B cell (primary cell): ENCODE measurements around the gene SNAPC1. TPM values are rescaled to one million over a fixed set of nuclear protein-coding genes. Genes with fewer than 3 reads are reported as not detected.

Experiments
- ATAC-seq: fragments of 200-7000 bp; cut with Tn5 transposase; one replicate; pipeline ENCODE4 v1.10.0; 2021; ENCODE audit warnings: low read depth, mild to moderate bottlenecking, moderate number of reproducible peaks, moderate library complexity
- CTCF ChIA-PET: fragments of 350-600 bp; sonication (Branson Sonifier 250); formaldehyde crosslinking; loops from one replicate; lab custom pipeline; 2021; ENCODE audit warnings: antibody characterized with exemption, inconsistent platforms; lab: Charles Lee
- POLR2A ChIA-PET: fragments of 350-600 bp; sonication (Branson Sonifier 250); formaldehyde crosslinking; loops from one replicate; lab custom pipeline; 2021; ENCODE audit warnings: antibody characterized with exemption; lab: Charles Lee
- DNase-seq: peaks from one replicate; pipeline ENCODE4 v3.0.0; 2013
- H2AFZ ChIP-seq: 2 replicates; pipeline ENCODE4 v1.6.1; 2012; ENCODE audit warnings: mild to moderate bottlenecking, low read depth, low read length; ENCODE audit not compliant: insufficient read depth, poor library complexity, severe bottlenecking
- H3K27ac ChIP-seq, 2 donors: 1 replicate in 1 of 2; 2 replicates in 1 of 2; pipeline ENCODE4 v1.5.1; 2012 to 2013; ENCODE audit warnings: low read length in 2 of 2, mild to moderate bottlenecking in 2 of 2, moderate library complexity in 1 of 2
- H3K27me3 ChIP-seq, 4 experiments: fragments of 200-600 bp in 1 of 4; sonication (generic) in 1 of 4; replicated peaks in 1 of 4; 1 replicate in 2 of 4; 2 replicates in 2 of 4; pipeline versions ENCODE4 v1.6.1 to v1.7.0; 2013 to 2016; ENCODE audit warnings: low read length in 3 of 4, mild to moderate bottlenecking in 2 of 4, mixed read lengths in 1 of 4, moderate library complexity in 1 of 4; ENCODE audit not compliant: insufficient read depth in 4 of 4, control insufficient read depth in 3 of 4; ENCODE audit errors: control extremely low read depth in 1 of 4
- H3K36me3 ChIP-seq, 2 experiments: replicated peaks in 1 of 2; 1 replicate in 1 of 2; 2 replicates in 1 of 2; pipeline versions ENCODE4 v1.6.1 to v1.7.1; 2013; ENCODE audit warnings: low read length in 1 of 2; ENCODE audit not compliant: insufficient read depth in 2 of 2, control insufficient read depth in 1 of 2; ENCODE audit errors: control extremely low read depth in 1 of 2, extremely low read depth in 1 of 2
- H3K4me1 ChIP-seq, 2 donors: fragments of 200-600 bp in 1 of 2; sonication (generic) in 1 of 2; 1 replicate in 1 of 2; 2 replicates in 1 of 2; pipeline versions ENCODE4 v1.5.1 to v1.6.1; 2013 to 2017; ENCODE audit warnings: low read length in 2 of 2; ENCODE audit not compliant: control insufficient read depth in 2 of 2, insufficient read depth in 2 of 2
- H3K4me2 ChIP-seq: replicated peaks from 2 replicates; pipeline ENCODE3; 2012; ENCODE audit warnings: mild to moderate bottlenecking, low read depth, low read length; ENCODE audit not compliant: poor library complexity, severe bottlenecking
- H3K4me3 ChIP-seq, 5 experiments: fragments of 200-600 bp in 1 of 5; sonication (generic) in 1 of 5; 1 replicate in 3 of 5; 2 replicates in 2 of 5; pipeline versions ENCODE4 v1.5.1 to v1.7.0; 2011 to 2016; ENCODE audit warnings: low read length in 4 of 5, mild to moderate bottlenecking in 4 of 5, low read depth in 2 of 5, control low read depth in 1 of 5, moderate library complexity in 1 of 5; ENCODE audit not compliant: insufficient read depth in 1 of 5; ENCODE audit errors: control extremely low read depth in 1 of 5, extremely low read depth in 1 of 5
- H3K79me2 ChIP-seq: fragments of 200-600 bp; sonication (generic); one replicate; pipeline ENCODE4 v1.6.0; 2016; ENCODE audit warnings: low read length; ENCODE audit not compliant: control insufficient read depth, insufficient read depth
- H3K9ac ChIP-seq: fragments of 200-600 bp; sonication (generic); 2 replicates; pipeline ENCODE4 v1.6.1; 2017; ENCODE audit warnings: mild to moderate bottlenecking, low read length, moderate library complexity
- H3K9me3 ChIP-seq, 3 donors: one replicate each; pipeline versions ENCODE4 v1.6.1 to v1.7.1; 2013; ENCODE audit warnings: low read length in 2 of 3; ENCODE audit not compliant: control insufficient read depth in 2 of 3, insufficient read depth in 1 of 3; ENCODE audit errors: control extremely low read depth in 1 of 3
- H4K20me1 ChIP-seq: 2 replicates; pipeline ENCODE4 v1.6.0; 2012; ENCODE audit warnings: mild to moderate bottlenecking, low read length; ENCODE audit not compliant: insufficient read depth, control insufficient read depth, poor library complexity, severe bottlenecking
- H3K27ac Mint-ChIP-seq: one replicate; pipeline ENCODE4 v1.8.0; 2021; ENCODE audit warnings: mixed read lengths
- H3K27me3 Mint-ChIP-seq: one replicate; pipeline ENCODE4 v1.8.0; 2021; ENCODE audit warnings: mixed read lengths
- H3K4me1 Mint-ChIP-seq: one replicate; pipeline ENCODE4 v1.8.0; 2021; ENCODE audit warnings: mixed read lengths
- H3K4me3 Mint-ChIP-seq: one replicate; pipeline ENCODE4 v1.8.0; 2021; ENCODE audit warnings: mixed read lengths
- H3K9me3 Mint-ChIP-seq: one replicate; pipeline ENCODE4 v1.8.0; 2022; ENCODE audit warnings: mixed read lengths; ENCODE audit not compliant: insufficient read depth
- CTCF ChIP-seq: fragments of 200-600 bp; IDR thresholded peaks from one replicate; pipeline ENCODE4 v1.8.0; 2022; ENCODE audit warnings: antibody characterized with exemption, mild to moderate bottlenecking
- EZH2 ChIP-seq: IDR thresholded peaks from 2 replicates; pipeline ENCODE4 v1.6.1; 2012; ENCODE audit warnings: borderline replicate concordance, low read depth, mild to moderate bottlenecking, moderate library complexity, low read length; ENCODE audit not compliant: insufficient read depth, poor library complexity, severe bottlenecking
- WGBS: methylation state at CpG from one replicate; pipeline ENCODE4 v1.1.5; 2013; ENCODE audit warnings: missing lambda C conversion rate; ENCODE audit not compliant: insufficient coverage; 5-methylcytosine and 5-hydroxymethylcytosine counted together
- intact Hi-C: fragments of 100-400 bp; cut with micrococcal nuclease; formaldehyde crosslinking; loops from one replicate; pipeline ENCODE4 v1.10.0; 2022
- polyA plus RNA-seq: library from polyadenylated mRNA; depleted of rRNA; stranded (reverse); fragments of >200 nt; gene quantifications from 2 replicates; pipeline ENCODE4 v1.2.3, GENCODE V29; 2012
- total RNA-seq, 2 donors: library from RNA; stranded (reverse); fragments of 120-200 nt in 1 of 2; gene quantifications; 1 replicate in 1 of 2; 2 replicates in 1 of 2; pipeline versions ENCODE4 v1.2.3 to v1.2.4, GENCODE V29; 2013 to 2022

SNAPC1 gene
- total and polyA plus RNA-seq, 2 donors (not counting 1 experiment from before 2014, with no cell fraction given) = 2.6 to 7.1 TPM

- intact Hi-C loops = loop anchor here (1.0 to 10.0 kb wide), 6 partner anchors 11 to 1659 kb away; partner anchors contain the start of genes PCNX4 and SNAPC1
- peak overlapping the region; percentile 47 to 71 (median 59) for H3K4me3 ChIP-seq
- H3K4me1 ChIP-seq = peaks cover 25 to 27% of the 10 kb centered on the region in 2 donors
- H3K4me1 Mint-ChIP-seq = peaks cover 42% of the 10 kb centered on the region
- peaks cover 12 to 24% of the 10 kb centered on the region in 2 experiments for H3K36me3 ChIP-seq
- peak overlapping the region; percentile 77 for H3K4me2 ChIP-seq
- H3K27ac ChIP-seq = peak overlapping the region; percentile 47 to 73
- peak overlapping the region; percentile 73 for H2AFZ ChIP-seq
- DNase-seq = peak; percentile 91
- POLR2A ChIA-PET = interaction anchor here (1.0 kb wide), 1 partner anchor 11 kb away, joined by 3 read pairs; no protein-coding TSS in a partner anchor
- no peaks in the 10 kb centered on the region for H3K9me3 ChIP-seq
- H3K4me3 Mint-ChIP-seq = peak overlapping the region; percentile 92
- H3K27me3 ChIP-seq = no peaks in the 10 kb centered on the region
- H3K27ac Mint-ChIP-seq = peak overlapping the region; percentile 93
- H3K9ac ChIP-seq = peak overlapping the region; percentile 68
- no peaks in the 10 kb centered on the region for H4K20me1 ChIP-seq
- WGBS = under 1% methylated on average over 51 of the region's 54 CpGs
- CTCF ChIA-PET = interaction anchor here (1.3 to 4.0 kb wide), 5 partner anchors 9 to 455 kb away, joined by 3 to 21 read pairs (median 5); no protein-coding TSS in a partner anchor
- no peaks in the 10 kb centered on the region for H3K9me3 Mint-ChIP-seq
- H3K27me3 Mint-ChIP-seq = no peaks in the 10 kb centered on the region
- no peaks in the 10 kb centered on the region for H3K79me2 ChIP-seq
- TF ChIP-seq EZH2 = no peak
- no peak for TF ChIP-seq CTCF
- ATAC-seq = peak; percentile 91
Measured at GRCh38 chr14:61750708-61751474, 11.3 kb upstream of the SNAPC1 start.
